IMR-90 (cell line): ENCODE data around the gene EDC4. TPM values are rescaled to one million over a fixed set of nuclear protein-coding genes. Genes with fewer than 3 reads are reported as not detected.
A peak's percentile ranks its signal among the peaks of the same experiment; 100 is the strongest.

Experiments
- ATAC-seq: fragments of 200-7000 bp; cut with Tn5 transposase; 2 replicates; pipeline ENCODE4 v1.9.1; 2020; ENCODE audit warnings: low read depth, mild to moderate bottlenecking, moderate library complexity
- BruUV-seq: library from RNA; stranded (reverse); fragments of 400-500 nt; replicated peaks from 2 replicates; lab custom pipeline; 2021; lab: Mats Ljungman, UMichigan
- CTCF ChIA-PET: fragments of 300-600 bp; formaldehyde crosslinking; extraction: SDS; loops from one replicate; lab custom pipeline; 2021; ENCODE audit warnings: antibody characterized with exemption; lab: Yijun Ruan, JAX
- POLR2A ChIA-PET: fragments of 300-600 bp; sonication (Branson Sonifier 250); formaldehyde crosslinking; loops from one replicate; lab custom pipeline; 2022; ENCODE audit warnings: antibody characterized with exemption; ENCODE audit not compliant: unreplicated experiment; lab: Charles Lee
- DNase-seq: peaks from one replicate; pipeline ENCODE4 v3.0.0; 2013
- H2AFZ ChIP-seq: replicated peaks from 2 replicates; pipeline ENCODE3; 2013; ENCODE audit warnings: low read length, mild to moderate bottlenecking; ENCODE audit not compliant: poor library complexity
- H2AK5ac ChIP-seq: 2 replicates; pipeline ENCODE4 v1.6.1; 2013; ENCODE audit warnings: low read depth, low read length, inconsistent platforms
- H2AK9ac ChIP-seq: replicated peaks from 2 replicates; pipeline ENCODE3; 2013; ENCODE audit warnings: mild to moderate bottlenecking, low read depth, low read length, moderate library complexity; ENCODE audit not compliant: poor library complexity
- H2BK120ac ChIP-seq: 2 replicates; pipeline ENCODE4 v1.6.1; 2013; ENCODE audit warnings: low read depth, low read length, inconsistent platforms
- H2BK15ac ChIP-seq: 3 replicates; pipeline ENCODE4 v1.6.1; 2013; ENCODE audit warnings: low read depth, low read length, inconsistent platforms
- H2BK20ac ChIP-seq: 2 replicates; pipeline ENCODE4 v1.6.1; 2013; ENCODE audit warnings: low read depth, mild to moderate bottlenecking, inconsistent platforms, low read length, moderate library complexity
- H2BK5ac ChIP-seq: 2 replicates; pipeline ENCODE4 v1.6.1; 2013; ENCODE audit warnings: mild to moderate bottlenecking, low read depth, low read length, inconsistent platforms; ENCODE audit not compliant: poor library complexity, severe bottlenecking
- H3K14ac ChIP-seq: replicated peaks from 2 replicates; pipeline ENCODE4 v1.6.1; 2013; ENCODE audit warnings: low read depth, low read length, inconsistent platforms
- H3K18ac ChIP-seq: 2 replicates; pipeline ENCODE4 v1.6.1; 2013; ENCODE audit warnings: low read depth, low read length, control low read depth
- H3K23ac ChIP-seq: 2 replicates; pipeline ENCODE4 v1.6.1; 2013; ENCODE audit warnings: low read depth, low read length, inconsistent platforms
- H3K27ac ChIP-seq: 2 replicates; pipeline ENCODE4 v1.5.1; 2013; ENCODE audit warnings: mild to moderate bottlenecking, control low read depth, low read length; ENCODE audit not compliant: insufficient read depth
- H3K27me3 ChIP-seq: 2 replicates; pipeline ENCODE4 v1.6.1; 2013; ENCODE audit warnings: low read length; ENCODE audit not compliant: control insufficient read depth, insufficient read depth
- H3K36me3 ChIP-seq: 2 replicates; pipeline ENCODE4 v1.6.1; 2013; ENCODE audit warnings: low read length, mixed read lengths; ENCODE audit not compliant: control insufficient read depth, insufficient read depth
- H3K4ac ChIP-seq: 2 replicates; pipeline ENCODE4 v1.6.1; 2013; ENCODE audit warnings: low read depth, low read length, inconsistent platforms
- H3K4me1 ChIP-seq: 2 replicates; pipeline ENCODE4 v1.6.1; 2013; ENCODE audit warnings: low read length, mixed read lengths; ENCODE audit not compliant: control insufficient read depth, insufficient read depth
- H3K4me2 ChIP-seq: 2 replicates; pipeline ENCODE4 v1.6.1; 2013; ENCODE audit warnings: low read depth, mild to moderate bottlenecking, control low read depth, low read length, moderate library complexity
- H3K4me3 ChIP-seq: 2 replicates; pipeline ENCODE4 v1.5.1; 2013; ENCODE audit warnings: low read depth, mild to moderate bottlenecking, control low read depth, low read length, moderate library complexity; ENCODE audit not compliant: insufficient read depth
- H3K56ac ChIP-seq: 2 replicates; pipeline ENCODE4 v1.6.1; 2013; ENCODE audit warnings: low read length, inconsistent platforms; ENCODE audit not compliant: insufficient read depth; ENCODE audit errors: extremely low read depth
- H3K79me1 ChIP-seq, 2 experiments: 2 replicates each; pipeline ENCODE4 v1.6.1; 2013; ENCODE audit warnings: low read length in 2 of 2, inconsistent platforms in 1 of 2, low read depth in 1 of 2
- H3K9ac ChIP-seq: 2 replicates; pipeline ENCODE4 v1.6.1; 2013; ENCODE audit warnings: low read depth, low read length, control low read depth
- H3K9me1 ChIP-seq: 2 replicates; pipeline ENCODE4 v1.6.1; 2013; ENCODE audit warnings: low read length, inconsistent platforms; ENCODE audit not compliant: insufficient read depth
- H3K9me3 ChIP-seq: 2 replicates; pipeline ENCODE4 v1.6.1; 2013; ENCODE audit warnings: low read length; ENCODE audit not compliant: control insufficient read depth, insufficient read depth
- H4K20me1 ChIP-seq: 2 replicates; pipeline ENCODE4 v1.6.1; 2013; ENCODE audit warnings: low read length, inconsistent platforms; ENCODE audit not compliant: insufficient read depth
- H4K5ac ChIP-seq: 2 replicates; pipeline ENCODE4 v1.6.1; 2013; ENCODE audit warnings: mild to moderate bottlenecking, low read depth, low read length, control low read depth
- H4K8ac ChIP-seq, 2 experiments: 2 replicates each; pipeline ENCODE4 v1.6.1; 2013; ENCODE audit warnings: low read depth in 2 of 2, low read length in 2 of 2, control low read depth in 1 of 2, inconsistent platforms in 1 of 2
- H4K91ac ChIP-seq: 2 replicates; pipeline ENCODE4 v1.6.1; 2013; ENCODE audit warnings: low read depth, low read length, inconsistent platforms; ENCODE audit not compliant: insufficient read depth
- FOS ChIP-seq: fragments of 150-350 bp; IDR thresholded peaks from 2 replicates; pipeline ENCODE4 v1.6.1; 2016; ENCODE audit warnings: low read depth, low read length
- POLR2A ChIP-seq: IDR thresholded peaks from 2 replicates; pipeline ENCODE4 v1.6.1; 2012; ENCODE audit warnings: mild to moderate bottlenecking, low read depth, low read length
- WGBS, 2 experiments: methylation state at CpG; one replicate each; pipeline versions ENCODE4 v1.1.5 to v1.1.7; 2013; ENCODE audit warnings: missing lambda C conversion rate in 2 of 2; ENCODE audit not compliant: insufficient read length in 1 of 2; ENCODE audit errors: extremely low coverage in 2 of 2; 5-methylcytosine and 5-hydroxymethylcytosine counted together
- dilution Hi-C: fragments of 300-500 bp; cut with HindIII; formaldehyde crosslinking; loops from one replicate; pipeline ENCODE4 v1.14.3; 2018; ENCODE audit warnings: low sequenced_read_pairs; ENCODE audit not compliant: unreplicated experiment
- in situ Hi-C: fragments of 300-500 bp; cut with MboI; formaldehyde crosslinking; loops from 3 replicates; pipeline ENCODE4 v1.14.3; 2019; ENCODE audit warnings: low sequenced_read_pairs, inconsistent platforms, mixed read lengths
- intact Hi-C: fragments of 100-400 bp; cut with micrococcal nuclease; formaldehyde crosslinking; loops from 2 replicates; pipeline ENCODE4 v1.10.0; 2022
- polyA plus RNA-seq, 3 experiments: library from polyadenylated mRNA; depleted of rRNA; stranded (reverse); fragments of >200 nt; gene quantifications; 2 replicates each; pipeline ENCODE4 v1.2.3, GENCODE V29; 2012; ENCODE audit warnings: low replicate concordance in 1 of 3
- total RNA-seq: library from RNA; depleted of rRNA; stranded (reverse); fragments of >200 nt; gene quantifications from 2 replicates; pipeline ENCODE4 v1.2.3, GENCODE V29; 2012

EDC4 gene
- total and polyA plus RNA-seq, 2 of the 4 experiments (the other 2 are of a cell fraction): 33.2 to 64.0 TPM

- ATAC-seq: no peak
- intact Hi-C loops (no loop called here), dilution Hi-C loops (no loop called here), in situ Hi-C loops (no loop called here)
- WGBS, 2 experiments: 100% methylated on average over 3 of the region's 14 CpGs; no CpG with 5 or more reads in 1 of the 2 experiments
- ChIA-PET POLR2A (no interaction called here), CTCF (interaction anchor here (2.1 kb wide), 1 partner anchor 9 kb away, joined by 5 read pairs; no protein-coding TSS in a partner anchor)
- no peak overlapping the region for H3K4me2 ChIP-seq
- H3K9me3 ChIP-seq: no peaks in the 10 kb centered on the region
- no peak overlapping the region for H2AFZ ChIP-seq
- H2BK15ac ChIP-seq: no peak overlapping the region
- H3K27ac ChIP-seq: no peak overlapping the region
- H3K9ac ChIP-seq: no peak overlapping the region
- H4K91ac ChIP-seq: no peak overlapping the region
- BruUV-seq: no TSS peak
- peaks cover 0 to 6% of the 10 kb centered on the region in 2 experiments; a peak in 1 of 4 replicates for H3K79me1 ChIP-seq
- no peak overlapping the region for H4K8ac ChIP-seq
- H4K5ac ChIP-seq: no peak overlapping the region
- no peak overlapping the region for H2BK5ac ChIP-seq
- DNase-seq: no peak
- H3K18ac ChIP-seq: no peak overlapping the region
- H2BK120ac ChIP-seq: no peak overlapping the region
- no peak overlapping the region for H3K14ac ChIP-seq
- H2BK20ac ChIP-seq: no peak overlapping the region
- H2AK9ac ChIP-seq: no peak overlapping the region
- H3K36me3 ChIP-seq: peaks cover 43% of the 10 kb centered on the region
- H3K4ac ChIP-seq: no peak overlapping the region
- H3K56ac ChIP-seq: no peak overlapping the region
- no peak overlapping the region for H2AK5ac ChIP-seq
- H3K27me3 ChIP-seq: no peaks in the 10 kb centered on the region
- no peak for TF ChIP-seq FOS
- 0 out of 2 replicates have a peak, but pooled peaks have one; percentile 19 for TF ChIP-seq POLR2A
- H3K4me1 ChIP-seq: no peaks in the 10 kb centered on the region
- no peaks in the 10 kb centered on the region; the same call in 1 of the 2 replicates for H3K9me1 ChIP-seq
- H4K20me1 ChIP-seq: no peaks in the 10 kb centered on the region
- H3K4me3 ChIP-seq: no peak overlapping the region
- no peak overlapping the region for H3K23ac ChIP-seq
Observed at GRCh38 chr16:67825906-67826305, 46.9 kb upstream of the EDC4 start.
